ENCODE data around the gene WWTR1.

Gene WWTR1

GRCh38 chr3:149667576-149667975 lies 9.8 kb upstream of the WWTR1 start:
- no peak for TF ChIP-seq CTCF (IDR thresholded peaks at IDR 0.05; ENCODE audit: low read depth, low read length)
- H3K4me3 ChIP-seq (ENCODE audit: low read depth, low read length) = no peak overlapping the region

GRCh38 chr3:149663966-149664365 lies 6.1 kb upstream of the WWTR1 start:
- TF ChIP-seq CTCF (IDR thresholded peaks at IDR 0.05; ENCODE audit: low read depth, low read length) = no peak
- H3K4me3 ChIP-seq (ENCODE audit: low read depth, low read length) = no peak overlapping the region

GRCh38 chr3:149662240-149662887 lies 4.5 kb upstream of the WWTR1 start:
- no peak for TF ChIP-seq CTCF (IDR thresholded peaks at IDR 0.05; ENCODE audit: low read depth, low read length)

GRCh38 chr3:149660462-149660861 lies 2.6 kb upstream of the WWTR1 start:
- no peak for TF ChIP-seq CTCF (IDR thresholded peaks at IDR 0.05; ENCODE audit: low read depth, low read length)
- H3K4me3 ChIP-seq (ENCODE audit: low read depth, low read length) = no peak overlapping the region

More at GRCh38 chr3:149662240-149662887, 4.5 kb upstream of the WWTR1 start:
- H3K4me3 ChIP-seq (ENCODE audit: low read depth, low read length) = no peak overlapping the region

GRCh38 chr3:149658744-149659497 lies 1.1 kb upstream of the WWTR1 start:
- TF ChIP-seq CTCF (IDR thresholded peaks at IDR 0.05; ENCODE audit: low read depth, low read length) = no peak
- peak overlapping the region; percentile 92 for H3K4me3 ChIP-seq (ENCODE audit: low read depth, low read length)

- peak overlapping the region; percentile 92 for H3K4me3 ChIP-seq (ENCODE audit: low read depth, low read length)
- no peak for TF ChIP-seq CTCF (IDR thresholded peaks at IDR 0.05; ENCODE audit: low read depth, low read length)
Measured at GRCh38 chr3:149657321-149657925, 402 bp downstream of the WWTR1 start.

Data from WI38 (cell line).